Large intestine (tissue), 3 donors: ENCODE data around the gene RHO. TPM values are rescaled to one million over a fixed set of nuclear protein-coding genes. Genes with fewer than 3 reads are reported as not detected.
"Not testable (repeated sequence)": the region's sequence is repeated elsewhere in the genome, so short reads cannot be mapped to it uniquely, and the experiment has no call there.

Source experiments
- DNase-seq, 2 donors: peaks; one replicate each; pipeline versions ENCODE4 v3.0.0 to v3.0.0-alpha.2; 2013
- H3K27ac ChIP-seq: one replicate; pipeline ENCODE4 v1.5.1; 2013; ENCODE audit warnings: low read length
- H3K27me3 ChIP-seq: 2 replicates; pipeline ENCODE4 v1.6.1; 2013; ENCODE audit warnings: low read length; ENCODE audit not compliant: control insufficient read depth, insufficient read depth
- H3K36me3 ChIP-seq: 2 replicates; pipeline ENCODE4 v1.6.1; 2013; ENCODE audit warnings: low read length; ENCODE audit not compliant: control insufficient read depth, insufficient read depth
- H3K4me1 ChIP-seq: one replicate; pipeline ENCODE4 v1.6.1; 2013; ENCODE audit warnings: low read length; ENCODE audit not compliant: control insufficient read depth, insufficient read depth
- H3K4me3 ChIP-seq: one replicate; pipeline ENCODE4 v1.5.1; 2013; ENCODE audit warnings: low read length
- H3K9me3 ChIP-seq: one replicate; pipeline ENCODE4 v1.6.1; 2013; ENCODE audit warnings: mild to moderate bottlenecking, low read depth, low read length, moderate library complexity; ENCODE audit not compliant: control insufficient read depth
- WGBS: methylation state at CpG from one replicate; pipeline ENCODE4 v1.1.5; 2013; ENCODE audit warnings: low lambda C conversion rate; ENCODE audit not compliant: insufficient coverage; 5-methylcytosine and 5-hydroxymethylcytosine counted together
- polyA plus RNA-seq: library from polyadenylated mRNA; unstranded; fragments of 120-200 nt; gene quantifications from one replicate; pipeline ENCODE4 v1.2.1, GENCODE V29; 2013

The RHO gene
- polyA plus RNA-seq, 1 donor, result not detected

DNA sequence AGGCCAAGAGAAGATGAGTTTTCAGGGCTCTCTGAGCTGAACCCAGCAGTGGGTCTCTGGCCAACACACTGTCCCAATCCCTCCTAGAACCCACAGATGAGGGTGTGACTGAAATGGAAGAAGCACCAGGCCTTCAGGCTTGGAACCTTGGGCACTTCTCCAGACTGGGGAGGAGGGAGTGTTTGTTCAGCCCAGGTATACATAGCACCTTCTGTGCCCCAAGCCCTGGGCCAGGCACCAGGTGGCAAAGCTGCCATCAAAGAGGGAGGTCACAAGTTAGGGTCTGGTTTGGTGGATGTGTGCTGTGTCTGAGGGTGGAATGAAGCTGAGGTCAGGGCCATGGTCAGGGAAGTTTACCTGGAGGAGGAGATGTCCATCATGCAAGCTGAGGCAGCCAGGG lies 15.8 kb upstream of the RHO start:
- DNase-seq, result no peak
- no peaks in the 10 kb centered on the region for H3K4me1 ChIP-seq
- H3K36me3 ChIP-seq, result peaks cover 57% of the 10 kb centered on the region
- no peaks in the 10 kb centered on the region for H3K9me3 ChIP-seq
- H3K4me3 ChIP-seq, result no peak overlapping the region
- no peak overlapping the region for H3K27ac ChIP-seq
- no peaks in the 10 kb centered on the region for H3K27me3 ChIP-seq

DNA sequence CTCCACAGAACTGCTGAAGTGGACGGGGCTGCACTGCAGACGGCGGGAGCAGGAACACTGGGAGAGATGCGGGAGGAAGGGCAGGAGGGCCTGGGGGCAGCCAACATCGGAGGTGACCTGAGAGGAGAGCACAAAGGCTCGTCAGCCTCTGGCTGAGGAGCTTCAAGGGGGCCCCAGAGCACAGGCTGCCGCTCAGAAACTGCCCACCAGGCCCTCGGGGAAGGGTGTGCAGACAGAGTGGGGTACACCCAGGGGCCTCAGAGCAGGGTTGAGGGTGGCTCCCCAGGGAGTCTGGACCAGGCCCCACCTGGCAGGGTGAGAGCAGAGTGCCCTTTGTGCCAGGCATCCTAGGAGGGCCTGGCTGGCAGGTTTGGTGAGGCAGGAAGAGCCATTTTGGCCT lies 14.7 kb upstream of the RHO start:
- no CpG with 5 or more reads among the region's 8 CpGs for WGBS
- H3K27me3 ChIP-seq, result no peaks in the 10 kb centered on the region
- no peaks in the 10 kb centered on the region for H3K4me1 ChIP-seq
- no peak overlapping the region for H3K27ac ChIP-seq
- peaks cover 60% of the 10 kb centered on the region for H3K36me3 ChIP-seq
- H3K4me3 ChIP-seq, result no peak overlapping the region
- H3K9me3 ChIP-seq, result no peaks in the 10 kb centered on the region
- DNase-seq, result no peak

DNA sequence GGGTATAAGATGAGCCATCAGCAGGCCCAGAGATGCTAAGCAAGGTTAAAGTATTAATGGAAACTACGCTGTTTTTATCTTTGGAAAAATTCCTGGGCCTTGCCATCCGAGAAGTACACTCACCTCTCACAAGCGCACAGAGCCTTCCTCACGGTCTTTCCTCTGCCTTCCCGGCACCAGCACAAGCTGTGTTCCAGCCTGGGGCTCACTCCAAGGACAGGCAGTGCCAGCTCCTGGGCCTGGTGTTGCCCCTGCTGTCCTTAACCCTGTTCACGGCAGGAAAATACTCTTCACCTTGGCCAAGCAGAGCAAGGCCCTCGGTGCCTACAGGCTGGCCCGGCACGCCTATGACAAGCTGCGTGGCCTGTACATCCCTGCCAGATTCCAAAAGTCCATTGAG lies 14.3 kb upstream of the RHO start:
- Histone ChIP-seq H3K4me1 (no peaks in the 10 kb centered on the region), H3K9me3 (no peaks in the 10 kb centered on the region), H3K27ac (no peak overlapping the region), H3K36me3 (peaks cover 64% of the 10 kb centered on the region), H3K4me3 (no peak overlapping the region), H3K27me3 (no peaks in the 10 kb centered on the region)
- WGBS, result no CpG with 5 or more reads among the region's 10 CpGs
- DNase-seq, result no peak

DNA sequence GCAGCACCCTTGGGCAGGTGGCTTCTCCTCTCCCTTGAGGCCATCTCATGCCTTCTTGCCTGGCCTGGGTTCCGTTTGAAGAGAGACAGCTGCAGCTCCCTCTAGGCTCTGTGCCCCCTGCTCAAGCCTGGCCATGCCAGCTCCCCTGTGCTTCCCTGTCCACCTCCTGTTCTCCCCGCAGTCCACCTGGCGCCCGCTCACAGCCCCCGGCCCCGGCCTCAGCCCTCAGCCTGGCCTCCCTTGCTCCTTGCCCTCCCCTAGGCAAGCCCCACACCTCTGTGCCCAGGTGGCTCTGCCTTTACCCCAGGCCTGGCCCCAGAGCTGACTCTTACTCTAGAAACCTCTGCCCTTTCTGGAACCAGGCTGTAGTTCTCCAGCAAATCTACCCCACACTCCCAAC lies 13.9 kb upstream of the RHO start:
- H3K27me3 ChIP-seq, result no peaks in the 10 kb centered on the region
- peaks cover 68% of the 10 kb centered on the region for H3K36me3 ChIP-seq
- no CpG with 5 or more reads among the region's 6 CpGs for WGBS
- H3K4me3 ChIP-seq, result no peak overlapping the region
- no peaks in the 10 kb centered on the region for H3K4me1 ChIP-seq
- no peaks in the 10 kb centered on the region for H3K9me3 ChIP-seq
- no peak overlapping the region for H3K27ac ChIP-seq
- DNase-seq, result no peak

DNA sequence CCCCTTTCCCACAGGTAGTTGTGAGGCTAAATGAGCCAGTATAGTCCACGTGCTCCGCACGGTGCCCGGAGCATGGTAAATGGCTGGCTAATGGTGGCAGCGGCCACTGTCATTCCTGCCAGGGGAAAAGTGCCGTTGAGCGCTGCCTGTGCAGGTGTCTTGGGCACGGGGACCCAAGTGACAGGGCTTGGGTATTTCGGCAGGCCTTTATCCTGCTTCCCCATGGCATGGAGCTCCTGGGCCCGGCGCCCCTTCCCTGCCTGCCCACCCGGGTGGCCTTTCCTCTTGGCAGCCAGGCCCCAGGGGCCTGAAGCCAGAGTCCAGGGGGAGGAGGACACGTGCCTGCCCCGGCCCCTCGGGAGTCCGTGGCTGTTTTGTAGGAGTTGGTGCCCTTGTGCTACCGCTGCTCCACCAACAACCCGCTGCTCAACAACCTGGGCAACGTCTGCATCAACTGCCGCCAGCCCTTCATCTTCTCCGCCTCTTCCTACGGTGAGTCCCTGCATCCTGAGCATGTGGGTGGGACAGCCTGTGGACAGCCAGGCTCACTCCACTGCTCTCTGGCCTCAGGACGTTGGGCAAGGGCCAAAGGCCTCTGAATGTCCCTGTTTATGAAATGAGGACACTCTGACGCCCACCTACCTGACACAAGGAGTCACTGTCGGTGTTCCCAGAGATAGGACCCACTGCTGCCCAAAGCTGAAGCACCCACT lies 13.2 kb upstream of the RHO start:
- not testable (repeated sequence) for H3K27ac ChIP-seq, H3K9me3 ChIP-seq, H3K4me3 ChIP-seq, H3K4me1 ChIP-seq, DNase-seq, H3K27me3 ChIP-seq
- H3K36me3 ChIP-seq, result peaks cover 66% of the 10 kb centered on the region
- WGBS, result no CpG with 5 or more reads among the region's 25 CpGs

DNA sequence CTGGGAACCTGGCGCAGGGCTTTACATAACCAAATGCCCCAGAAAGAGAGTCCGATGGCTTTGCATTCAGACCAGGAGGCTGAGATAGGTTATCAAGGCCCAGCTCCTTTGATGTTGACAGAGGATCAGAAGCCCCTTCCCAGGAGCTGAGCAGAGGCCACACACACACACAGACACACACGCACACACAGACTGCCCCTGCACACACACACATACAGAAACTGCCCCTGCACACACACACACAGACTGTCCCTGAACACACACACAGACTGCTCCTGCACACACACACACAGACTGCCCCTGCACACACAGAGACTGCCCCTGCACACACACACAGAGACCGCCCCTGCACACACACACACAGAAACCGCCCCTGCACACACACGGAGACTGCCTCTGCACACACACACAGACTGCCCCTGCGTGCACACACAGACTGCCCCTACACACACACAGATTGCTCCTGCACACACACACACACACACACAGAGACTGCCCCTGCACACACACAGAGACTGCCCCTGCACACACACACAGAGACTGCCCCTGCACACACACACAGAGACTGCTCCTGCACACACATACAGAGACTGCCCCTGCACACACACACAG lies 12.5 kb upstream of the RHO start:
- H3K27me3 ChIP-seq, H3K9me3 ChIP-seq, H3K27ac ChIP-seq, H3K4me3 ChIP-seq, H3K4me1 ChIP-seq, DNase-seq: not testable (repeated sequence)
- WGBS, result no CpG with 5 or more reads among the region's 7 CpGs
- peaks cover 61% of the 10 kb centered on the region for H3K36me3 ChIP-seq

DNA sequence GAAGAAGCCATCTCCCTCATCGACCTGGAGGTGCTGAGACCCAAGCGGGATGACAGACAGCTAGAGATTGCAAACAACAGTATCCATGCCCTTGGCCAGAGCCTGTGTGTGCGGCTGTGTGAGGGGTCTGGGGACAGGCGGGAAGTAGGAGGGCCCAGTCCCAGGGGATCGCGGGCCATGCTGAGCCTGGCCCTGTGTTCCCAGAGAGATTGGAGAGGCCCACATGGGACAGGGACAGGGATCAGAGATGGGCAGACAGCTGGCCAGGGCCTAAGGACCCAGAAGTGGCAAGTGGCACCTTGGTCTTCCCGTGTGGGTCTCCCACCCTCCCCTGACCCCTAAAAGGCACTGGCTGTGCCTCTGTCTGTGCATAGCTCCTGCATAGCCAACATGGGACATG lies 10.9 kb upstream of the RHO start:
- DNase-seq, result no peak
- H3K9me3 ChIP-seq, result no peaks in the 10 kb centered on the region
- H3K36me3 ChIP-seq, result peaks cover 50% of the 10 kb centered on the region
- no CpG with 5 or more reads among the region's 7 CpGs for WGBS
- H3K27ac ChIP-seq, result no peak overlapping the region
- no peaks in the 10 kb centered on the region for H3K27me3 ChIP-seq
- H3K4me3 ChIP-seq, result no peak overlapping the region
- no peaks in the 10 kb centered on the region for H3K4me1 ChIP-seq

DNA sequence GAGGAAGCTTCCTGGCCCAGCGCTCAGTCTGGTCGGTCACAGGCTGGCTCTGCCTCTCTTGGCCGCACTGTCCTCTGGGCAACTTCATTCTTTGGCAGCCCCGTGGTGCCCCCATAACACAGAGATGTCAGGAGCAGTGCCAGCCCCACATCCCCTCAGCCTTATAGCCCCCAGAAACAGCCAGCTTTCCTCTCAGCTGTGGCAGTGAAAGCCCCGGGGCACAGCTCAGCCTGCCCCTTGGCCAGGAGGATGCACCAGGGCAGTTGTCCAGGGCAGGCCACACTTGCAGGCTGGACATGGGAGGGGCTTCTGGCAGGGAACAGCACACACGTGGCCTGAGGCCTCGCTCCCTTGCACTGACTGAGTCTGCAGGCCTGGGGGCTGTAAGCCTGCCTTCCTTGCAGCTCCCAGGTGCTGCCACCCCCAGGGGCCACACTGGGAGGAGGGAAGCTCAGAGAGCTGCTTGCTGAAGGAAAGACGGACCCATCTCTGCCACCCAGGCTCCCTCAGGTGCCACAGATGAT lies 10.3 kb upstream of the RHO start:
- no CpG with 5 or more reads among the region's 8 CpGs for WGBS
- no peaks in the 10 kb centered on the region for H3K4me1 ChIP-seq
- H3K4me3 ChIP-seq, result no peak overlapping the region
- H3K27me3 ChIP-seq, result no peaks in the 10 kb centered on the region
- no peak for DNase-seq
- no peaks in the 10 kb centered on the region for H3K9me3 ChIP-seq
- peaks cover 44% of the 10 kb centered on the region for H3K36me3 ChIP-seq
- H3K27ac ChIP-seq, result no peak overlapping the region

DNA sequence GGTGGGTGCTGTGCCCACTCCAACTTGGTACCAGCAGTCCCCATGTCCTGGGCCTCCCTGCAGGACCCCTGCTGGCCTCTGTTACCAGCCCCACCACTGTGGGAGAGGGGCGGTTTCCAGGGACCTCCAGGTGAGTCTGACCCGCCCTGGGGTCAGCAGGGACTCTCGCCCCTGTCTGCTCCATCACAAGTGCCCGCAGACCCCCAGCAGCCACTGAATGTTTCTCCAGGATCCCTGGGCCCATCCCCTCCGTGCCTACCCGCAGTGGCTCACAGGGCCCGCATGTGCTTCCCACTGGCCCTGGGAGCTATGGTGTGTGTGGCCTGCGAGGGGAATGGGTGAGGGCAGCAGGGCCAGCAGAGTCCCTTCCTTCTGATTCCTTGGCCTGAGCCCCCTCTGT lies 9.9 kb upstream of the RHO start:
- no peak for DNase-seq
- WGBS, result no CpG with 5 or more reads among the region's 8 CpGs
- Histone ChIP-seq H3K27me3 (no peaks in the 10 kb centered on the region), H3K9me3 (no peaks in the 10 kb centered on the region), H3K4me3 (no peak overlapping the region), H3K4me1 (no peaks in the 10 kb centered on the region), H3K36me3 (peaks cover 39% of the 10 kb centered on the region), H3K27ac (no peak overlapping the region)

DNA sequence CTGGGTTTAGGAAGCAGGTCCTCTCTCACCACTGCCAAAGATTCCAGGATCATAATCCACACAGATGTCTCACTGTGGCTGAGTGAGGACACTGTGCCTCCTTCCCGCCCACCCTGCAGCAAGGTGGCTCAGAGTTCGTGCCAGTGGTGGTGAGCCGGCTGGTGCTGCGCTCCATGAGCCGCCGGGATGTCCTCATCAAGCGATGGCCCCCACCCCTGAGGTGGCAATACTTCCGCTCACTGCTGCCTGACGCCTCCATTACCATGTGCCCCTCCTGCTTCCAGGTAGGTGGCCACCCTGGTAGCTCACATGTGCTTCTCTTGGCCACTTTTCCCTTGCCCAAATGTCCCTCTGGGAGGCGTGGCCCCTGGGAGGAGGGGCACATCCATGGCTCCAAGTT lies 9.0 kb upstream of the RHO start:
- H3K4me1 ChIP-seq, result no peaks in the 10 kb centered on the region
- no CpG with 5 or more reads among the region's 10 CpGs for WGBS
- no peaks in the 10 kb centered on the region for H3K27me3 ChIP-seq
- DNase-seq, result no peak
- peaks cover 33% of the 10 kb centered on the region for H3K36me3 ChIP-seq
- no peak overlapping the region for H3K27ac ChIP-seq
- H3K4me3 ChIP-seq, result no peak overlapping the region
- H3K9me3 ChIP-seq, result no peaks in the 10 kb centered on the region
